OCI-LY7 (cell line): Measurements from ENCODE around the gene TNS1.

ENCODE experiments used
- EZH2phosphoT487 ChIP-seq: fragments of 200-600 bp; sonication (generic); IDR thresholded peaks from 2 replicates; pipeline ENCODE4 v1.6.1; 2018; ENCODE audit warnings: low read depth, borderline replicate concordance, mild to moderate bottlenecking, mixed run types, antibody characterized with exemption, low read length, moderate library complexity, mixed read lengths
- TF ChIP-seq, protein P1 (sequence below): fragments of 200-600 bp; sonication (generic); conservative IDR thresholded peaks from 2 replicates; pipeline ENCODE4 v1.5.1; 2014; ENCODE audit warnings: mild to moderate bottlenecking, antibody characterized with exemption, low read length, moderate library complexity, mixed read lengths

DNA sequence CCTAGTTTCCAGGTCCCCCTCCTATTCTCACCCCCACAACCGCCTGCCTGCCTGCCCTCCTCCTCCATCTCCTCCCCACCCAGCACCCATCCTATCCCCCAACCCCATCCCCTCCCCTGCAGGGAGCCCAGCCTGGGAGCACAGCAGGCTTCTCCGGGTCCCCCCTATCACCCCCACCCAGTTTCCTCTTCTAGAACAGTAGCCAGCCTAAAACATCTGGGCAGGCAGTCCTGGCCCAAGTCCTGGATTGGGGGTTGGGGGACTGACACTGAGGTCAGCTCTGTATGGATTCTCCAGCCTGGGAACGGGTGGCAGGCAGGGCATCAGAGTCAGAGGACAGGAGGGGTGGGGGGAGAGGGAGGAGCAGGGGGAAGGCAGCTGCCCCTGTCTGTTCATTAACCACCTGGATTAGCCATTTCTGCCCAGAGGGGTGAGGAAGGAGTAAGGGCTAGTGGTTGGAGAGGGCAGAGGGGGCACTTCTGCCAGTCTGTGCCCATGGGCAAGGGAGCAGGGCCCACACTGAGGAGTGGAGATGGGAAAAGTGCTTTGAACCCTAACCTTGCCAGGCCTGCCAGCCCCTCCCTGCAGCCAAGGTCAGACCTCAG lies 60.0 kb downstream of the TNS1 start:
- TF ChIP-seq, protein P1, sequence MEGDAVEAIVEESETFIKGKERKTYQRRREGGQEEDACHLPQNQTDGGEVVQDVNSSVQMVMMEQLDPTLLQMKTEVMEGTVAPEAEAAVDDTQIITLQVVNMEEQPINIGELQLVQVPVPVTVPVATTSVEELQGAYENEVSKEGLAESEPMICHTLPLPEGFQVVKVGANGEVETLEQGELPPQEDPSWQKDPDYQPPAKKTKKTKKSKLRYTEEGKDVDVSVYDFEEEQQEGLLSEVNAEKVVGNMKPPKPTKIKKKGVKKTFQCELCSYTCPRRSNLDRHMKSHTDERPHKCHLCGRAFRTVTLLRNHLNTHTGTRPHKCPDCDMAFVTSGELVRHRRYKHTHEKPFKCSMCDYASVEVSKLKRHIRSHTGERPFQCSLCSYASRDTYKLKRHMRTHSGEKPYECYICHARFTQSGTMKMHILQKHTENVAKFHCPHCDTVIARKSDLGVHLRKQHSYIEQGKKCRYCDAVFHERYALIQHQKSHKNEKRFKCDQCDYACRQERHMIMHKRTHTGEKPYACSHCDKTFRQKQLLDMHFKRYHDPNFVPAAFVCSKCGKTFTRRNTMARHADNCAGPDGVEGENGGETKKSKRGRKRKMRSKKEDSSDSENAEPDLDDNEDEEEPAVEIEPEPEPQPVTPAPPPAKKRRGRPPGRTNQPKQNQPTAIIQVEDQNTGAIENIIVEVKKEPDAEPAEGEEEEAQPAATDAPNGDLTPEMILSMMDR, result no peak
- no peak for TF ChIP-seq EZH2phosphoT487
